A549 (cell line): ENCODE data around the gene GRM7.

Source experiments
- CBX2 ChIP-seq: fragments of 200-600 bp; sonication (generic); IDR thresholded peaks from 2 replicates; pipeline ENCODE4 v1.6.1; 2016; ENCODE audit warnings: low read depth, mild to moderate bottlenecking, borderline replicate concordance
- CTCF ChIP-seq: fragments of >200 bp; sonication (Bioruptor Twin); formaldehyde crosslinking; IDR thresholded peaks from 3 replicates; pipeline ENCODE4 v1.5.1; 2016
- EHMT2 ChIP-seq: fragments of 200-600 bp; sonication (generic); IDR thresholded peaks from 2 replicates; pipeline ENCODE4 v1.6.1; 2016; ENCODE audit warnings: antibody characterized with exemption, low read depth, mild to moderate bottlenecking, moderate library complexity
- EP300 ChIP-seq, 2 experiments: fragments of >200 bp; sonication (Bioruptor Twin); formaldehyde crosslinking; IDR thresholded peaks; 2 replicates in 1 of 2; 3 replicates in 1 of 2; pipeline ENCODE4 v1.6.1; 2016 to 2017
- FOSL2 ChIP-seq, 2 experiments: fragments of 450-650 bp in 1 of 2; fragments of >200 bp in 1 of 2; sonication (Bioruptor Twin) in 1 of 2; formaldehyde crosslinking; IDR thresholded peaks; 2 replicates each; pipeline versions ENCODE4 v1.5.0 to v1.6.1; 2016 to 2020; ENCODE audit warnings: mild to moderate bottlenecking in 1 of 2, moderate library complexity in 1 of 2
- KDM1A ChIP-seq: fragments of 200-600 bp; sonication (generic); IDR thresholded peaks from 2 replicates; pipeline ENCODE4 v1.6.1; 2016; ENCODE audit warnings: low read depth, mild to moderate bottlenecking
- POLR2A ChIP-seq: IDR thresholded peaks from 2 replicates; pipeline ENCODE4 v1.6.1; 2012; ENCODE audit warnings: mild to moderate bottlenecking, low read length
- TF ChIP-seq, protein P1 (sequence below): fragments of 450-650 bp; IDR thresholded peaks from 2 replicates; pipeline ENCODE4 v1.6.1; 2014; ENCODE audit warnings: antibody characterized with exemption

DNA sequence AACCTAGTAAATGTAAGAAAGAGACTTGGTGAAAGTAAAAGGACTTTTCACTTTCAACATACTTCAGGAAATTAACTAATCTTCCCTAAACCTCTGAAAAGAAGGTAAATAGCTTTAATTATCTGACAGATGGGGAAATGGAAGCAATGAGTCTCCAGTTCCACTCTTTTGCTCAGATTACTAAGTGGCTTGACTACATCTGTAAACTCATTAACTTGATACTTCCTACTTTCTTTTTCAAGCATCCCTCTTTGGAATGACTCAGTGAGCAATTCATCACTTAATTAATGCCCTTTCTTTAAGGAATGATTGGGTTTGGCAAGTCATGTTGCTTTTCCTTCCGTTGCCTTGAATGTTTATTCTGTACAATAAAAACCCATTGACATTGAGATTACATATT lies 234.2 kb downstream of the GRM7 start:
- TF ChIP-seq POLR2A (no peak), CTCF (no peak), EP300 (IDR thresholded peaks at IDR 0.05) (no peak), FOSL2 (IDR thresholded peaks at IDR 0.05) (no peak), FOSL2 (CRISPR knock-in tag; IDR thresholded peaks at IDR 0.05) (no peak), CBX2 (no peak), EHMT2 (no peak), KDM1A (no peak)
- TF ChIP-seq, protein P1, sequence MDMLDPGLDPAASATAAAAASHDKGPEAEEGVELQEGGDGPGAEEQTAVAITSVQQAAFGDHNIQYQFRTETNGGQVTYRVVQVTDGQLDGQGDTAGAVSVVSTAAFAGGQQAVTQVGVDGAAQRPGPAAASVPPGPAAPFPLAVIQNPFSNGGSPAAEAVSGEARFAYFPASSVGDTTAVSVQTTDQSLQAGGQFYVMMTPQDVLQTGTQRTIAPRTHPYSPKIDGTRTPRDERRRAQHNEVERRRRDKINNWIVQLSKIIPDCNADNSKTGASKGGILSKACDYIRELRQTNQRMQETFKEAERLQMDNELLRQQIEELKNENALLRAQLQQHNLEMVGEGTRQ: no peak
